Activated CD8-positive, alpha-beta memory T cell treated with anti-CD3 and anti-CD28 coated beads, Interleukin-2, amount 50 U/mL, for 4 hours (primary cell): ENCODE data around the gene CELF2.
"Not testable (repeated sequence)": the region's sequence is repeated elsewhere in the genome, so short reads cannot be mapped to it uniquely, and the experiment has no call there.

ENCODE experiments used
- DNase-seq: peaks from one replicate; pipeline ENCODE4 v3.0.0-alpha.2; 2020

CELF2 gene

DNA sequence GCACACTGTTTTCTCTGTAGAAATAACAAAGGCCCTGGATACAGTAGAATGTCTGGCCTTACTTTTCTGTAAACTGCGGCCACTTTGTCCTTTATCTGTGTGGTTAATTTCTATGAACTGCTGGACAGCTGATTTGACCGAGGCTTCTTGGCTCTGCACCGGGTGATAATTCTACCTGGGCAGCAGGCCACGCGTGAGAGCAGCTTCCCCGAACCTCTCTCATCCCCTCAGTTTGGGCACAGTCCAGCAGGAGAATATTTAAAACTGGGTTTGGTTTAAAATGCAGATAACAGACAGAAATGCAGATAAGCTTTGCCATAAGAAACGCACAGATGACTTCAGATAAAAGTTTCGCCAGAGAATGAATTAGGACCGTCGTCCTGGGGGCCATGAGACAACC, 81.0 kb downstream of the CELF2 start:
- DNase-seq: no peak

DNA sequence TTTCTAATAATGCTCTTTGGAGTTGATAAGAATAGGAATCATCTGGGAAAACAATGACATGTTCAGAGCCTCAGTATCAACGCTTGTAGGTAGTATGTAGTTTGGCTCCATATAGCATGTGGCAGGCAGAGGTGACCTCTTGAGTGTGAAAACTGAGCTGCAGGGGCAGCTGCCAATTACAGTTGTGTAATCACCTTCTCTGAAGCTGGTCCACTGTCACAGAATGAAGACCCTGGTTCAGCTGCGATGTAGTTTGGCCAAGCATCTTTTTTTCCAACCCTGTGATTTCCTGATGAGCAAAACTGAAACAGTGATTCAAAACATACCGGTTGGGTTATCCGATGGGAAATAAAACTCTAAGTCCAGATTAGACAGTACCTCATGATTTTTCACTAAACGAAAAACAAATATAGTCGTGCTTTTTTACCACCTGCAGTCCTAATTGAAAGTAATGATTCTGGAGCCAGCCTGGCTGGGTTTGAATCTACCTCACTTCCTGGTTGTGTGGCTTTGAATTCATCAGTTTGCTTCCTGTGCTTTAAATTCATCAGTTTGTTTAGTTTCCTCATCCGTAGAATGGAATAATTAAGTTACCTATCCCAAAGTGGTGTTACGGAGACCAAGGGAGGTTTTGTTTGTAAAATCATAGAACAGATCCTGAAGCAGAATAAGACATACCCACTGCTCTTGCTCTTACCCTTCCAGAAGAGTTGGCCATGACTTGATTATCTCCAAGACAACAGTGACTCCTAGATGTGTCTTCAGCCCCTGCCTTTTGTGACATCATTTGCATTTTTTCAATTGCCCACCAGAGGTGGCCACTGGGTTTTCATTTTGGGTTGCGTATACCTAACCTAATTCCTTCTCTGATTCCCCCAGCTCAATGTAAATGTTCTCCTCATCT, 87.4 kb downstream of the CELF2 start:
- DNase-seq: no peak

DNA sequence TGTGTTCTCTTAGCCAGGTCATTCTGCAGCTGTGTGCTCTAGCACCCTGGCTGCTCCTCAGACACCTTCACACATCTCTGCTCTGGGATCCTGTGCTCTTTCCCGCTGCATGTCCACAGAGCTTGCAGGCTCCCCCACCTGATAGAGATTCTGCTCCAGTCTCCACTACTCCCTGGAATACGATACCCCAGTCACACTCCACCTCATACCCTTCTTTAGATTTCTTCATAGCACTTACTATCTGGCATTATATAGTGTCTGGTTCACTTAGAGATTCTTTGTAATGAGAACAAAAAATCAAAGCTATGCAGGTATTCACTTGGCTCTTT, 88.0 kb downstream of the CELF2 start:
- DNase-seq: no peak

DNA sequence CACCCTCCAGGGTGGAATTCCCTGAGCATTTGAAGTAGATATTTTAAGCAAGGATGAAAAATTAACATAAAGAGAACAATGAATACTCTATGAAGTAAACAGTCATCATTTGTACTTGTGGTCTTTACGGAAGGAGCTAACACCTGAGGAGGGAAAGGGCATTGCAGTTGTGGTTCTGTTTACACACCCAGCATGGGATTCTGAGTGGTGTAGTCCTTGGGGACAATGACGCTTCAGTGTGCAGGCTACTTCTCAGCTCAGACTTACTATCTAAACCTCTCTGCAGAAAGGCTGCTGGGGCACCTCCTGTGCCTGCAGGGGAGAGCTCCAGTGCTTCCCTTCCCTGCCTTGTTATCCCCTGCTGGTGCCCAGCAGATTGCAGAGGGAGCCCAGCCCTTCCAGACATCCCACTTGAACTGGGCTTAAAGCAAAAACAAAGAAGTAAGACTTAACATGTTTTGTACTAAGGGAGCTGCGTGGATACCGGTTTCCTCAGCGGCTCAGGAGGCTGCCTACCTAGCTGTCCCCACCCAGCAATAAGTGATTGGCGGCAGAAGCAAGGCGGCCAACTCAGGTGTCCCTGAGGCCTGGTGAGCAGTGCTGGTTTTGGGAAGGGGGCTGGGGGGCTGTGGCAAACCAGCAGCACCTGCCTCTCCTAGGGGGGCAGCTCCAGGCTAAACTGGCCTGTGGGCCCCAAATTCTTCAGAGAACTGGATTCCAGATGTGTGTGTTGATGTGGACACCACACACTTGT, 89.1 kb downstream of the CELF2 start:
- DNase-seq: no peak

DNA sequence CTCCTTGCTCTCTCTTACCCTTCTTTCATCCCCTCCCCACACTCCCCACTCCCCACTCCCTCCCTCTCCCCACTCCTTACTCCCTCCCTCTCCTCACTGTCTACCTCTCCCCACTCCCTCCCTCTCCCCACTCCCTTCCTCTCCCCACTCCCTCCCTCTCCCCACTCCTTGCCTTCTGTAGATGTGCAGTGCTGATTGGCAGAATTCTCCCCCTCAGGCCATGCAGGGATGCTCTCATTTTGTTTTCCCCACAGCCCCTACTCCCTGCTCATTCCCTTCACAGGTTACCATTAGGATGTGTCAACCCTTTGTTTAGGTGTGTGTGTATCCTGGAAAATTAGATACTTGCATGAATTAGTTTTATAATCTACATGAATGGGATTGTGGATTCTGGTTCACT, 90.3 kb downstream of the CELF2 start:
- DNase-seq: no peak

DNA sequence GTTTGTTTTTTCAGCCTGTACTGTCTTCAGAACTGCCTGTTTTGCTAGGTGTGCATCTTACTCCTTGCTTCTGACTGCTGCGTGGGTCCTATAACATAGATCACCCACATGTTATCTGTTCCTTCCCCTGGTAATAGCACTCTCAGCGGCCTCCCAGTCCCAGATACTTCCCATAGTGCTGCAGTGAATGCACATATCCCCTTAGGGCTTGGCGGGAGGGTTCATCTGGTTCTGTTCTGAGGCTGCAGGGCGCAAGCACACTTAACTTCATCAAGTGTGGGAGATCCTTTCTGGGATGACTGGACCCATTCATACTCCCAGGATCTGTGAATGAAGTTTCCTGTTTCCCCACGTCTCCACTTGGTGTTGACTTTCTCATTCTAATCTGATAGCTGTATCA, 90.7 kb downstream of the CELF2 start:
- DNase-seq: no peak

DNA sequence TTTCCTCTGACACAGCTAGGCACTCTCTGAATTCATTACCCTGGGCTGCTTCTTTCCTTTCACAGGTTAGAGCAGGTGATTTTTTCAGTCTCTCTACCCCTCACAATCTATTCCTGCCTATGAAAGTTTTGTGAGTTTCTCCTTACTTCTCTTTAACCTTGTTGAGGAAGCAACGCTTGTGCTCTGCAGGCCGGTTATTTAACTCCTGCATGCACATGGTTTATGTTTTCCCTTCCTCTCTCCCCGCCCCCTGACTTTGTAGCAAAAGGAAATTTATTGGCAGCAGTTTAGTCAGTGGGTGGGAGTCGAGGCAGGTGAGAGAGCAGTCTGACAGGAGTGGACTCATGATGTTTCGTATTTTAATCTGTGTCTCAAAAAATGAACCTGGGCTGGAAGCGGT, 91.9 kb downstream of the CELF2 start:
- DNase-seq: no peak

DNA sequence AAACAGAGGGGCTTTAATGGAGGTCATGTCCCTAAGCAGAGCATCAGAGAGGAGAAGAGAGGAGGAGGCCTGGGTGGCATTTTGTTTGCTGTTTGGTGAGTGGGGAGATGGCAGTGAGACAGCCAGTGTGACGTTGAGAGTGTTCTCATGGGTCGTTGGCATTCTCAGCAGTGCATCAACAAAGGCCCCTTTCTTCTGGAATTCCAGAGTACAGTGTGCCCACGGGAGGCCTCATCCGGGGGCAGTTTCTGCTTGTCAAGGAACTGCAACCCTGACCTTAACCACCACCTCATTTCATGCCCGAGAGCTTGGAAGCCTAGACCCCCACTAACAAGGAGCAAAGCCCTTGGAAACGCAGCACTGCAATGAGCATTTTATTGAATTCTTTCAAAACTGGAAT, 92.9 kb downstream of the CELF2 start:
- DNase-seq: no peak

DNA sequence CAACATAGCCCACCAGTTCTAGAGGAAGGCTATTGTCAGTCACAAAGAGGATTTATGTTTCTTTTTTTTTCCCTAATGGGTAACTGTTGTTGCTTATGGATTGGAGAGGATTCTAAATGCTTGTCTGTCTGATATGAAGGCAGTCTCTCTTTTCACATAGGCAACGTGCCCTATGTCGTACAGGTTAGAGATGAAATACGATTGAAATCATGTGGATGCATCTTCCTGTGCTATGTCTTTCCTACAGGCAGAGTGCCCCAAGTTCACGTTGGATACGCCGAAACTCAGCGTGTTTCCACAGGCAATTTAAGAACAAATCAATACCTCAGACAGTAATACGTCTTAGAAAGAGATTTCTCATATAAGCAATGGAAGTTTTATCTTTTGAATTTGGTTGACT, 93.8 kb downstream of the CELF2 start:
- DNase-seq: no peak

DNA sequence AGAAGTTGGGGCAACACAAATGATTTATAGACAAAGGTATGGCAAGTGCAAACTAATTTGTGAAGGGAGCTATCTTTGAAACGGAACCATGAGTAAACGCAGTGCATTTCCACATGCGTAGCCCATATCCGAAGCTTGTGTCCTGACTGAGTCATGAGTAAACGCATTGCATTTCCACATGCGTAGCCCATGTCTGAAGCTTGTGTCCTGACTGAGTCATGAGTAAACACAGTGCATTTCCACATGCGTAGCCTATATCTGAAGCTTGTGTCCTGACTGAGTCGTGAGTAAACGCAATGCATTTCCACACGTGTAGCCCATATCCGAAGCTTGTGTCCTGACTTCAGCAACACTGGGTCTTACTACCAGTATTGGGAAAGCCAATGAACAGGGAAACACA, 95.0 kb downstream of the CELF2 start:
- DNase-seq: no peak

DNA sequence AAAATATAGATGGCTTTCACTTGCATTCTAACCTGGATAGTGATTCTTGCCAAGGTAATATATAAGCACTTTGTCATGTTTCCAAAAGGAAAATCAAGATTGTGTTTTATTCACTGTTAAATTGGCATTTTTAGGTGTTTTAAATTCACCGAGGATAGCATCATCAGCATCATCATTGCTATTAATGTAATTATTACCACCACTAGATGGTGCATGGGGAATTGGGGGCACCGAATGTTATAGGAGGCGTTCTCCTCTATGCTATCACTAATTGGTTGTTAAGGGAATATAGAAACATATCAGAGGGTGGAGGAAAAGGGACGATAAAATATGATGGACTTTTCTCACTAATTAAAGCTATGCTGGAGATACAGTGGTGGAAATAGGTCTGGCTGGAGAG, 95.5 kb downstream of the CELF2 start:
- peak; percentile 22 for DNase-seq

DNA sequence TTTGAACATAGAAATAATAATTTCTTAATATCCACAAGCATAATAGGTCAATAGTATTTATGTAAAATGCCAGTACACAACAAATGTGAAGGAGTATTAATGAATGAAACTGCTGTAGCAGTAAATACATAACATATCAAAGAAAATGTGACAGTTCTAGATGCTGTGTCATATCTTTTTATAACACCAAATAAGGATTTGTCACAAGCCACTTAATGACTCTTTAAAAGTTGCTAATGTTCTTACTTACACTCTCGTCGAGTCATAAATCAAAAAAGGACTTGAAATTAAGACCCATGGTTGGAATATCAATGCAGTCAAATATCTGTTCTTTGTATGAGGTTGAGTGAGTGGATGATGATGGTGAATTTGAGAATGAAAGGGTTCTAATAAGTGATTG, 96.6 kb downstream of the CELF2 start:
- DNase-seq: no peak

DNA sequence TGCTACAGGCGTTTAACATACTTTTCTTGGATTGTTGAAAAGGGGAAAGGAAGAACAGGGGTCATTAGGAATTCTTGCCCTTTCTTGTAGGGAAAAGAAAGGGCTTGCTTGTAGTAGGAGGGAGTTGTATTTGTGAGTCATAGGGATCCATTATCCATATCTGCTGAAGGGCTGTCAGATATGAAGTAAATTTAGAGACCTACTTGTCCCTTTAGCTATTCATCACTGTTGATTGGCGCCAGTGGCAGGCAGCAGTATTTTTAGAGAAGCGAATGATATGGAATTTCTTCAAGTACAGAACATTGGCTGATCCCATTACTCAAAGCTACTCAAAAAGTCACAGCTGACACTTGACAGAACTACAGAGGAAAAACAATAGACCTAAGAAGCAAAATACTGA, 97.7 kb downstream of the CELF2 start:
- DNase-seq: no peak

DNA sequence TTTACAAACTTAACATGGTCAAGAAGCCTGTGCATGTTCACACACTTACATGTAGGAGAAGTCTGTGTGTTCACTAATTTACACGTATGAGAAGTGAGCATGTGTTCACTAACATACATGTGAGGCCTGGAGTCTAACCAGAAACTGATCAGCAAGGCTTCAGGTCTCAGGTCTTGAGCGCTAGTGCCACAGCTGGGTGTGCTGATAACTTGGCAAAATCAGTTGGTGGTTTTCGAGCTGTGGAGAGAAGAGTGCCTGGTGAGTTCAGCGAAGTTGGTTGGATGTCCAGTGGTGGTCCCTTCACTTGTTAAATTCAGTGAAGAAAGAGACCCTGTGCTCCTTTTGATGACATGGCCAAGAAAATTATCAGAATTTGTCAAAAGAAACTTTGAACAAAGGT, 98.7 kb downstream of the CELF2 start:
- no peak for DNase-seq

DNA sequence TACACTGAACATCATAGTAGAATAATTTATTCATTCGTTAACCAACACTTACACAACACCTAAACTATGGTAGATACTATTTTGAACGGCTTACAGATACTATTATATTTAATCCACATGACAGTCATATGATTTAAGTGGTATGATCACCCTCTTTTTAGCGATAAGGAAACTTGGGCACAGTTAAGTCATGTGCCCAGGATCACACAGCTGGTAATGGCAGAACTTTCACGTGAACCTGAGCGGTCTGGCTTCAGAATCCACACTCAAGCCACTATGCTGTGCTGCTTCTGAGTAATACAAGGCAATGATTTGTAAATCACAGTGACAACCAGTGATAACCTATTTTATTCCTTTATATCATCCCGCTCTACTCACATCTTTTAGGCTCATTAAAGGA, 99.1 kb downstream of the CELF2 start:
- no peak for DNase-seq

DNA sequence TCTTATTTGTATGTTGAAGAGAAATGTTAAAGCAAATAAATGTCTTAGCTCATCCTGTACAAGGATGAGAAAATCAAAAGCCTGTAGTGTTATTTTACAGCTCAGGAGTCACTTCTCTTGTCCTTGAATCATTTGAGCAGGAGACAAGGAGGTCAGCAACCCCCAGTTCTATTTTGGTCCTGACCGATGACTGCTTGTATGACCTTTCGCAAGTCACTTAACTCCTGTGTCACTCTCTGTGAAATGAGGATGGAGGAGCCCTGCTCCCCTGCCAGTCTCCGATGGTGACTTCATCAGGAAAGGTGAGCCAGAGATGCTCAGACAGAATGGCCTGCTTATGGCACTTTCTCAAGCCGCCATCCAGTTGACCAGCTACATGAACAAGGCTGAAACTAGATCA, 101.0 kb downstream of the CELF2 start:
- no peak for DNase-seq

DNA sequence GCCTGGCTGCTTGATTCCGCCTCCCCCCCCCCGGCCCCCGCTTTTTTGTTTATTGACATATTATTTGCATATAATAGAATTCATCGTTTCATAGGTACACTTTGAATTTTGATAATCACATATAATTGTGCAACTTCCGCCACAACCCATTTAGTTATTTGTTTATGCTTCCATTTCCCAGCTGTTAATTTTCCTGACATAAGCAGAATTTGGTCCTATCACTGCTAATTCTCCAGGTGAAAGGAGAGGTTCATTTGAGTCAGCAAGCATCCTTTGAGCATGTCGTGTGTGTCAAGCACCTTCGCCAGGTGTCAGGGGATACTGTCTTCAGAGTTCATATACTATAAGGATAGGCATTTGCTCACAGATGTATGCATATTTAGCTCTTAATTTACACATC, 102.2 kb downstream of the CELF2 start:
- no peak for DNase-seq

DNA sequence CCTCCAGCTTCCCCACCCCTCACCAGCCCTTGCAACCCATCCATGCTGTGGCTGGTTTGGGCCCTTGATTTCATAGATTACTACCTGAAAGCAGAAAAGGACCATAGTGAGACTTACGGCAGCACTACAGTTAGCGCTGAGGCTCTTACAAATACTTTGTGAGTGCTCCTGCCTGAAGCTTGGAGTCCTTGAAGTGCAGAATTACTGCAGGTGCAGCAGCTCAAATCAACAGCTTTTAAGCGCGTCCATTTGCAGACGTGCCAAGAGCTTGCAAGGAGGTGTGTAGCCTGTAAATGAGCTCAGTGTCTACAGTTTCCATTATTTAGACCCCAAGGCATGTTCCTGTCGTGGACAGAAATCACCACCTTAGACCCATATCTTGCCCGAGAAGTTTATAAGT, 103.0 kb downstream of the CELF2 start:
- DNase-seq: no peak

DNA sequence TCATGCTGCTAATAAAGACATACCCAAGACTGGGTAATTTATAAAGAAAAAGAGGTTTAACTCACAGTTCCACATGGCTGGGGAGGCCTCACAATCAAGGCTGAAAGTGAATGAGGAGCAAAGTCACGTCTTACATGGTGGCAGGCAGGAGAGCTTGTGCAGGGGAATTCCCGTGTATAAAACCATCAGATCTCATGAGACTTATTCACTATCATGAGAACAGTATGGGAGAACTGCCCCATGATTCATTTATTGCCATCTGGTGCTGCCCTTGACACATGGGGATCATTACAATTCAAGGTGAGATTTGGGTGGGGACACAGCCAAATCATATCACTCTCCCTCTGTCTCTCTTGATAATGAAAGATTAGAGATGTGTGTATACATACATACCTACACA, 106.2 kb downstream of the CELF2 start:
- DNase-seq: not testable (repeated sequence)

DNA sequence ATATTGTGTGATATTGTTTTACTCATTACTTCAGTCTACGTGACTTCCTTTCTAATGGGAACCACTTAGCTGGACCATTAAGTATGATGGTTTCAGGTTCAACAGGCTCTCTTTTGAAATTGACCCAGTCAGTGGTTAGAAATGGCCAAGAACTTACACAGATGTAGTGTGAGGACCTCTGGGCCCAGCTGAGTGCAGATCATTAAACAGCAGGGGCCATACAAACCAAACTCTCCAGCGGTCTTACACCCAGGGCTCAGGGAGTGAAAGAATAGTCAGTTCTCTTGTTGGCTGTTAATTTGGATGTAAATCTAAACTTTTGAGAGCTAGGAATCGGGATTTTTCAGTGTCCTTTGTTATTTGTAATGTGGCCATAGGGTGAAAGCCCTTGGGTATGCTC, 107.3 kb downstream of the CELF2 start:
- no peak for DNase-seq

DNA sequence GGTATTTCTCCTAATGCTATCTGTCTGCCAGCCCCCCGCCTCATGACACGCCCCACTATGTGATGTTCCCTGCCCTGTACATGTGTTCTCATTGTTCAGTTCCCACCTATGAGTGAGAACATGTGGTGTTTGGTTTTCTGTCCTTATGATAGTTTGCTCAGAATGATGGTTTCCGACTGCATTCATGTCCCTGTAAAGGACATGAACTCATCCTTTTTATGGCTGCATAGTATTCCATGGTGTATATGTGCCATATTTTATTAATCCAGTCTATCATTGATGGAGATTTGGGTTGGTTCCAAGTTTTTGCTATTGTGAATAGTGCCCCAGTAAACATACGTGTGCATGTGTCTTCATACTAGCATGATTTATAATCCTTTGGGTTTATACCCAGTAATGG, 109.3 kb downstream of the CELF2 start:
- not testable (repeated sequence) for DNase-seq

DNA sequence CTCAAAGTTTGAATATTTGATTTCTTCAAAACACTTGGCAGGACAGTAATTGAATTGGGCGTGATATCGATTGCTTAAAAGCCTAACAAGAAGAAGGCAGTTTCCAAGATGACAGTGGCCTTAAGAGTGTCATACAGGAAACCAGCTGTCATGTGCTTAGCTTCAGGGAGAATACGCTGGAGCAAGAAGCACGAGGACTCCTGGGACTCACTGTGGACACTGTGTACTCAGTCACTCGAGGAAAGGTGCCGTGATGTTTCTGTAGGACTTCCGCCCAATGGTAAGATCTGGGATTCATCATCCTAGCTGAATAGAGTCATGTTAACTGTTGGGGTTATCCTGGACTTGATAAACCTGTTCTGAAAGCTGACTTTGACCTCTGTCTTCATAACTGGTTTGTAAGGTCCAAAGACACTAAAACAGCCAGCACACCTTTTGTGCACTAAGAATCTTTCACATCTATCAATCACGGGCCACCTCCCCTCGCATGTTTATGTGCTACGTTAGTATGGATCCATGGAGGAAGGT, 113.5 kb downstream of the CELF2 start:
- DNase-seq: no peak

DNA sequence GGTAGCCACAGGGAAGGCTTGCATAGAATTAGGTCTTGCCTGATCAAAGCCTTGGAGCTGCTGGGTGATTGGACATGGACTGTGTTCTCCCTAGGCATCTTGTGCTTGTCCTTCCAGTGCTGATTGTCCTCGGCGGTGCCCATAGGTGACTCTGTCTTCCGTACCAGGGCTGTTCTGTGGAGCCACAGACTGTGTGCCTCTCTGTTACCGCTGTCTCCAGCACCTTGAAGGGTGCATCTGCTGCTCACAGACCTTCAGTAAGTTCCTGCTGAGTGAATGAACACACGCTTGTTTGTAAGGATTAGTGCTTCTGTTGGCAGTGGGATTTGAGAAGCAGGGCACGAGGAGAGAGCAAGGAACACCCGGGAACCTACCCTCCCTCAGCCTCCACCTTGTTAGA, 116.7 kb downstream of the CELF2 start:
- DNase-seq: no peak

DNA sequence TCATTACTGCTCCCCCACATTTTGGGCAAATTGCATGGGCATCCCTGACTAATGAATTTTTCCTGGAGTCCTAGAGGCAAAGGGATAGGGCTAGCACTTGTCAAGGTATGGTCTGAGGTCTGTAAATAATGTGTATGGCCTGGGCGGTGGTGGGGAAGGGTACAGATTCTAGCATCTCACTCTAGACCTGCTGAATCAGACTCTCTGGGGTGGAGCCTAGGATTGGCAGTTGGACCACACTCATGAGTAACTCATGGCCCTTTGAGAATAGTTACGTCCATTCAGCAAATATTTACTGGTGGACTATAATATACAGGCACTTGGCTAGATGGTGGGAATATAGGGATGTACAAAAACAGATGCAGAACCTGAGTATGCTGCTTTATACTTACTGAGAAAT, 118.0 kb downstream of the CELF2 start:
- no peak for DNase-seq
